GM21528 (cell line): ENCODE data around the gene ATF5.
A peak's percentile ranks its signal among the peaks of the same experiment; 100 is the strongest.

Experiments
- ATAC-seq: cut with Tn5 transposase; IDR thresholded peaks from one replicate; pipeline ENCODE4 v1.9.1; 2021; ENCODE audit warnings: mild to moderate bottlenecking, moderate library complexity; ENCODE audit not compliant: unreplicated experiment, low FRiP score

The ATF5 gene, protein sequence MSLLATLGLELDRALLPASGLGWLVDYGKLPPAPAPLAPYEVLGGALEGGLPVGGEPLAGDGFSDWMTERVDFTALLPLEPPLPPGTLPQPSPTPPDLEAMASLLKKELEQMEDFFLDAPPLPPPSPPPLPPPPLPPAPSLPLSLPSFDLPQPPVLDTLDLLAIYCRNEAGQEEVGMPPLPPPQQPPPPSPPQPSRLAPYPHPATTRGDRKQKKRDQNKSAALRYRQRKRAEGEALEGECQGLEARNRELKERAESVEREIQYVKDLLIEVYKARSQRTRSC

GRCh38 chr19:49929121-49929610, at the start of gene ATF5, which contains the start of gene NUP62:
ATF5 (plus strand) TSS chr19:49929205; CDS start chr19:49930851, 1,646 bp downstream.
NUP62 (minus strand) TSS chr19:49929504; CDS start chr19:49909807, 19,697 bp downstream.
- ATAC-seq: peak; percentile 45

DNA sequence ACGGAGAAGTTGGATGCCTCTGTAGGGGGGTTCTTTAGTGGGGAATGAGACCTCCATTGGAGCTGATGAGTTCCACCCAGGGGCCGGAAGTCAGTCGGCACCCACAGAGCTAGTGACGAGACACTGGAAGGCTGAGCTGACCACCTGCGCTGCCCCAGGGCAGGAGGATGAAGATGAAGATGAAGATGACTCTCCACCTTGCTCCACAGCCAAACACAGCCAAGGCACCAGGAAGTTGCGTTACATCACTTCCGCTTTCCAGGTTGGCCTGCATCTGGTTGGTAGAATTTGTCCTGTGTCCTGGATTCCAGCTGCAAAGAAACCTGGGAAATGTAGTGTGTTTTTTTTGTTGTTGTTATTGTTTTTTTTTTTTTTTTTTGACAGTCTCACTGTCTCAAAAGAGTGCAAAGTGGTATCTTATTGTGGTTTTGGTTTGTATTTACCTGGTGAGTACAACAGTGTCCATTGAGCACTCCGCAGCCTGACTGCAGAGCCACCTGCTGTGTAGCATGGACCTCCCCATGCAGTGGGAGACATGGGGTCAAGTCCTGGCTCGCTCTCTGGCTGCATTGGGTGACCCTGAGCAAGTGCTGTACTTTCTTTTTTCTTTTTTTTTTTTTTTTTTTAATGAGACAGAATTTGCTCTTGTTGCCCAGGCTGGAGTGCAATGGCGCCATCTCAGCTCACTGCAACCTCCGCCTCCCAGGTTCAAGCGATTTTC, 49.6 kb upstream of the ATF5 start:
- ATAC-seq: no peak

DNA sequence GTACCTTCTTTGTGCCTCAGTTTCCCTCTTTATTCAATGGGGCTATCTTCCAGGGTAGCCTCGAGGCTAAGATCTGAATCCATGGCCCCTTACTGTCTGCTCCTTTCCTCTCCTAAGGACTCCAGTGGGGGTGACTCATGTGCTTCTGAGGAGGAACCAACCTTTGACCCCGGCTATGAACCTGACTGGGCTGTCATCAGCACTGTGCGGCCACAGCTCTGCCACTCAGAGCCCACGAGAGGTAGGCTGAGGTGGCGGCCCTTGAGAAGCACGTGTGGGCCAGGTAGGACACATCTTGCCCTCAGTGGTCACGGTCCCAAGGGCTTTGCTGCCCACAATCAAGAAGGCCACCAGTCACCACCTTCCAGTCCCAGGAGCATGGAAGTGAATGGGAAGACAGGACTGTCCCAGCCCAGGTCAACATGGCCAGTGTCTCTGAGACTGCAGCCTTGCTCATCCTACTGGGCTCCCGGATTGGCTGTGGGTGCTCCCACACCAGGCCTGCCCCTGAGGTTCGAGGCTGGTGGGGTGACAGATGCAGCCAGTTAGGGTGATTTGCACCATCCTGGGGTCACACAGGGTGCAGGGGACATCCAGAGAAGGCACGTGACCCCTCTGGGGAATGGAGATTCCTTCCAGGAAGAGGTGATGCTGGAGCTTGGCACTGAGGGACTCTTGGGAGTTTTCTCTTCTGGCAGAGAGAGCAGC, 48.7 kb upstream of the ATF5 start:
- no peak for ATAC-seq

DNA sequence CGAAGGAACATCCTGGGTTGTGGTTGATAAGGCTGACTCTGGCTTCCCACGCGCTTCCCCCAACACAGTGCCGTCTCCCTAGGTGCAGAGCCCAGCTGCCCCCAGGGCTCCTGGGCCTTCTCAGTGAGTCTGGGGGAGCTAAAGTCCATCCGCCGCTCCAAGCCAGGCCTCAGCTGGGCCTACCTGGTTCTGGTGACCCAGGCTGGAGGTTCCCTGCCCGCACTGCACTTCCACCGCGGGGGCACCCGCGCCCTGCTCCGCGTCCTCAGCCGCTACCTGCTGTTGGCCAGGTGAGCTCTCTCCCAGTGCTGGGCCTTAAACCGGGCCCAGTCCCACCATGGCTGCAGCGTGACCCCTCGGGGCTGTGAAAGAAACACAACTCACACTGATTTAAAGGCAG, 47.8 kb upstream of the ATF5 start:
- no peak for ATAC-seq

GRCh38 chr19:49881672-49882394, 47.2 kb upstream of the ATF5 start:
- ATAC-seq: no peak

DNA sequence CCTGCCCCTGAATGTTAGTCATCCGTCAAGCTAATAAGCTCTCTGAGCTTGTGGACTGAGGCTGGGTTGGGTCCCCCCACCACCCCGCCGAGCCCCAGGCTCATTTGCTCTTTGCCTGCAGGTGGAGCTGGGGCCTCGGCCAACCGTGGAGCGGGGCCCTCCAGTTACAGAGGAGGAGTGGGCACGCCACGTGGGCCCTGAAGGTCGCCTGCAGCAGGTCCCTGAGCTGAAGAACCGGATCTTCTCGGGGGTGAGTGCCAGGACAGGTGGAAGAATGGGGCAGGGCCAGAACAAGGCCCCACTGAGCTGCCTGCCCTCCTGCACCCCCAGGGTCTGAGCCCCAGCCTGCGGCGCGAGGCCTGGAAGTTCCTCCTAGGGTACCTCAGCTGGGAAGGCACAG, 46.4 kb upstream of the ATF5 start:
- ATAC-seq: no peak

DNA sequence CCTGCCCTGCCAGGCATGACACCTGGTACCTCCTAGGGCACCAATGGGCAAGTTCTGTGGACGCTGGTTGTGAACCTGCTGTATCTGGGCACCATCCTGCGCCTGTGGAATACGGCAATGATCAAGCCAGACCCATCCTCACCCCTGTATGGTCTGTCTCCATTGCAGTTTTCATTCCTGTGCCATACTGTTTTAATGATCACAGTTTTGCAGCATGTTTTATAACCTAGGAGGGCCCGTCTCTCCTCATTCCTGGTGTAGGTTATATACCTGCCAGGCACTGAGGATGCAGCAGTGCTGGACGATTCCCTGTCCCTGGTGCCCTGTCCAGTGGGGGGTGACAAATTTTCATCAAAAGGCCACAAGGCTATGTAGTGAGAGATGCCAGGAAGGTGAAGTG, 45.9 kb upstream of the ATF5 start:
- ATAC-seq: no peak

GRCh38 chr19:49884109-49884508, 44.9 kb upstream of the ATF5 start:
- no peak for ATAC-seq

DNA sequence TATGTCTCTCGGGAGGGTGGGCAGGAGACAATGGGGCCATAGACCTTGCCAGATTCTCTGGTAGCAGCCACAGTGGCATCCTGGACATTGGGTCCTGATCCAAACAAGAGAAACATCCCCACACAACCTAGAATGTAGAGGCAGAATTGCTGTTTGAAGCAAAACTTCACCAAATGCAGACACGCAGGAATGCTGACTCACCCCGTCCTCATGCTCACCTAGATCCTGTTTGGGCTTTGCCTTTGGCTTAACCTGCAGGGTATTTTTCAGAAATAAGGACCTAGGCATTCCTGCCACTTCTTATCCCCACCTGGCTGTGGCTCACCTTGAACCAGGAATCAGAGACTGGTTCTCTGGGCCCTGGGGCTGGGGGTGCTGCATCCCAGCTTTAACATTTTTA, 44.2 kb upstream of the ATF5 start:
- ATAC-seq: no peak

- no peak for ATAC-seq
Measured at GRCh38 chr19:49887037-49887664, 41.9 kb upstream of the ATF5 start.

GRCh38 chr19:49887665-49888509, 41.1 kb upstream of the ATF5 start:
- ATAC-seq: no peak

- no peak for ATAC-seq
Measured at GRCh38 chr19:49888510-49888824, 40.5 kb upstream of the ATF5 start.

DNA sequence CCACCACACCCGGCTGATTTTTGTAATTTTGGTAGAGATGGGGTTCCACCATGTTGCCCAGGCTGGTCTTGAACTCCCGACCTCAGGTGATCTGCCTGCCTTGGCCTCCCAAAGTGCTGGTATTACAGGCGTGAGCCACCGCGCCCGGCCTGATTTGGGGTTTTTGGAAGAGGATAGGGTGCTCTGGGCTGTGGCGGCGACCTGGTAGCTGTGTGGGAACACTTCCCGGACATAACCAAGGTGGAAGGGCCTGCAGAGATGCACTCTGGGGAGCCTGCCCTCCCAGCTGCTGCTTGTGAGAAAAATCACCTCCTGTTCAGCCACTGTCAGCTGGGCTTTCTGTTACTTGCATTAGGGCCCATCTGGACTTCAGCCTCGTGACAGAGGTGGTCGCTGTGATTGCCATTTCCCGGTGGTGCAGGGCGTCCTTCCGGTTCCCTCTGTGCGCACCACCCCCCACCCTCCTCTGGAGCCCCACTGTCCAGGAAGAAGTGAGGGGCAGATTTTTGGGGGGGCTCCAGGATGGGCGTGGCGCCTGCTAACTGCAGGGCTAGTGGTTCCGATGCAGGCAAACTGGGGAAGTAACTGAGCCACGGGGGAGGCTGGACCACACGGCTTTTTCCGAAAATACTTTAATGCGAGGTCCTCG, 39.8 kb upstream of the ATF5 start:
- ATAC-seq: no peak

DNA sequence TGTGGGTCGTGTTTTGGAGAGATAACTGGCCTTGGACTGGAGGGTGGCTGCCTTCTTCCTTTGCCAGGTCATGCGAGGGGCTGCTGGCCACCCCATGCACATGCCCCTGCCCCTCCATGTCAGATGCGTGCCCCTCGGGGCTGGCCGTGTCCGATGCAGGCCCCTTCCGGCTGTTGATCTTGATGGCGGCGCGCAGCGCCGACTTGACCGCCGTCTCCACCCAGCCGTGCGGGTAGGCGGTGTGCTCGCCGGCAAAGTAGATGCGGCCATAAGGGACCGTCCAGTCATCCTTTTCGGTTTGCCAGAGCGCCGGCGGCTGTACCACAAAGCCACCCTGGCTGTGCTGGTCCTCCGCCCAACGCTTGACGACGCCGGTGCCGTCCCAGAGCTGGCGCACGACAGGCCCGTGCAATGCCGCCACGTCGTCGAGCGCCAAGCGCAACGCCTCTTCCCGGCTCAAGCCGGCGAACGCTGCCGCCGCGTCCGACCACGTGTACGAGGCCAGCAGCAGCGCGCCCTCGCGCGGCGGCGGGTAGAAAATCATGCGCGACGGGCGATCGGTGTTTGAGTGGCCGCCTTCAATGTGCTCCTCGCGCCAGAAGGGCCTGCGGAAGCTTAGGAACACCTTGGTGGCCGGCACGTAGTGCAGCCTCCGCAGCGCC, 39.2 kb upstream of the ATF5 start:
- ATAC-seq: no peak

- ATAC-seq: no peak
Measured at GRCh38 chr19:49890349-49891311, 38.4 kb upstream of the ATF5 start.

DNA sequence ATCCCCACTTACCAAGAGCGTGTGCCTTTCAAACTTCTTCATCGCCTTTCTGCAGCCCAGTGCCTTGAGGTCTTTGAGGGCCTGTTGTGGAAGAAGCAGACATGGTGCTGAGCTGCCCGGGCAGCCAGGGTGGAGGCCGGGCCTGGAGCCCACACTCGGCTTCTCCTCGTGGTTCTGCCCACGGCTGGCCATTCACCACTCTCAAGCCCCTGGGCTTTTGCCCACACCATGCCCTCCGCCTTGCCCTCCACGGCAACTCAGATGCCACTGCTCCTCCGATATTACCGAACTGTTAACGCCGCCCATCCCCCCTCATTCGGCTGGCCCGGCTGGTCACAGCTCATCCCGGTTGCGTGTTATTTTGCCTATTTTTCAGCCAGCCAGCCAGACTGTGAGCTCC, 37.6 kb upstream of the ATF5 start:
- ATAC-seq: no peak

- ATAC-seq: no peak
Measured at GRCh38 chr19:49892716-49893115, 36.3 kb upstream of the ATF5 start.
